ENCODE data around the gene SUSD2. TPM values are rescaled to one million over a fixed set of nuclear protein-coding genes. Genes with fewer than 3 reads are reported as not detected.

SUSD2 gene
- total RNA-seq, 2 donors from 2014 or later: 4.2 to 7.6 TPM

- H3K27ac ChIP-seq: no peak overlapping the region
- TF ChIP-seq POLR2A (IDR thresholded peaks at IDR 0.05) (no peak), CTCF (IDR thresholded peaks at IDR 0.05) (no peak)
- intact Hi-C loops (cut with DNase I): no loop called here
These were observed 16.3 kb upstream of the SUSD2 start for GRCh38 chr22:24164940-24165339.

GRCh38 chr22:24165673-24166072 lies 15.6 kb upstream of the SUSD2 start:
- peaks cover 0 to 28% of the 10 kb centered on the region in 2 donors for H3K36me3 ChIP-seq (replicated peaks in 1 of 2; ENCODE audit: insufficient read depth in 1 of 2, low read depth in 2 of 2)

More at GRCh38 chr22:24164940-24165339, 16.3 kb upstream of the SUSD2 start:
- Histone ChIP-seq H3K4me1 (peaks cover 8% of the 10 kb centered on the region), H3K27me3 (no peaks in the 10 kb centered on the region), H3K36me3 (replicated peaks in 1 of 2; ENCODE audit: insufficient read depth in 1 of 2, low read depth in 2 of 2) (peaks cover 0 to 28% of the 10 kb centered on the region in 2 donors), H3K9me3 (no peaks in the 10 kb centered on the region), H3K4me3 (no peak overlapping the region)
- DNase-seq (no peak), ATAC-seq (no peak)
- WGBS, 2 donors: 87 to 100% methylated on average over 1 to 6 of the region's 6 CpGs

GRCh38 chr22:24166811-24167210 lies 14.5 kb upstream of the SUSD2 start:
- ATAC-seq: no peak

More at GRCh38 chr22:24165673-24166072, 15.6 kb upstream of the SUSD2 start:
- Histone ChIP-seq H3K27me3 (no peaks in the 10 kb centered on the region), H3K4me1 (peaks cover 8% of the 10 kb centered on the region), H3K9me3 (no peaks in the 10 kb centered on the region), H3K4me3 (no peak overlapping the region), H3K27ac (no peak overlapping the region)
- WGBS, 2 donors: 90 to 91% methylated on average over 4 to 5 of the region's 5 CpGs
- ATAC-seq (no peak), DNase-seq (no peak)
- no peak for TF ChIP-seq CTCF (IDR thresholded peaks at IDR 0.05)
- no peak for TF ChIP-seq POLR2A (IDR thresholded peaks at IDR 0.05)
- intact Hi-C loops (cut with DNase I): no loop called here

GRCh38 chr22:24169439-24170058 lies 11.7 kb upstream of the SUSD2 start:
- 88 to 100% methylated on average over 1 to 12 of the region's 12 CpGs for WGBS, 2 donors
- H3K27me3 ChIP-seq: no peaks in the 10 kb centered on the region
- no peak overlapping the region for H3K27ac ChIP-seq
- TF ChIP-seq POLR2A (IDR thresholded peaks at IDR 0.05) (no peak), CTCF (IDR thresholded peaks at IDR 0.05) (no peak)
- no peak overlapping the region for H3K4me3 ChIP-seq
- ATAC-seq (no peak), DNase-seq (no peak)
- peaks cover 0 to 40% of the 10 kb centered on the region in 2 donors for H3K36me3 ChIP-seq (replicated peaks in 1 of 2; ENCODE audit: insufficient read depth in 1 of 2, low read depth in 2 of 2)
- no peaks in the 10 kb centered on the region for H3K9me3 ChIP-seq
- intact Hi-C loops (cut with DNase I): no loop called here
- no peaks in the 10 kb centered on the region for H3K4me1 ChIP-seq

More at GRCh38 chr22:24166811-24167210, 14.5 kb upstream of the SUSD2 start:
- peaks cover 5% of the 10 kb centered on the region for H3K4me1 ChIP-seq
- intact Hi-C loops (cut with DNase I): no loop called here
- no peaks in the 10 kb centered on the region for H3K9me3 ChIP-seq
- no peak for TF ChIP-seq POLR2A (IDR thresholded peaks at IDR 0.05)
- no peak for TF ChIP-seq CTCF (IDR thresholded peaks at IDR 0.05)
- H3K27me3 ChIP-seq: no peaks in the 10 kb centered on the region
- H3K27ac ChIP-seq: no peak overlapping the region
- no peak overlapping the region for H3K4me3 ChIP-seq
- DNase-seq: no peak
- peaks cover 0 to 28% of the 10 kb centered on the region in 2 donors for H3K36me3 ChIP-seq (replicated peaks in 1 of 2; ENCODE audit: insufficient read depth in 1 of 2, low read depth in 2 of 2)
- 86 to 91% methylated on average over 4 to 9 of the region's 20 CpGs for WGBS, 2 donors

- TF ChIP-seq CTCF (IDR thresholded peaks at IDR 0.05): no peak
- no peak for TF ChIP-seq POLR2A (IDR thresholded peaks at IDR 0.05)
- 74 to 89% methylated on average over 3 to 12 of the region's 12 CpGs for WGBS, 2 donors
- H3K36me3 ChIP-seq (replicated peaks in 1 of 2; ENCODE audit: insufficient read depth in 1 of 2, low read depth in 2 of 2): peaks cover 0 to 40% of the 10 kb centered on the region in 2 donors
These were observed 11.1 kb upstream of the SUSD2 start for GRCh38 chr22:24170188-24170587.

More at GRCh38 chr22:24170188-24170587, 11.1 kb upstream of the SUSD2 start:
- intact Hi-C loops (cut with DNase I): no loop called here
- H3K4me3 ChIP-seq: no peak overlapping the region
- no peaks in the 10 kb centered on the region for H3K27me3 ChIP-seq
- H3K9me3 ChIP-seq: no peaks in the 10 kb centered on the region
- no peaks in the 10 kb centered on the region for H3K4me1 ChIP-seq
- H3K27ac ChIP-seq: no peak overlapping the region
- ATAC-seq (no peak), DNase-seq (peak in 2 of 4 donors; percentile 32)
